HG02870 (cell line): ENCODE data around the gene SLC38A6.

ENCODE experiments used
- ATAC-seq: cut with Tn5 transposase; IDR thresholded peaks from one replicate; pipeline ENCODE4 v1.9.1; 2021; ENCODE audit warnings: mild to moderate bottlenecking, moderate library complexity; ENCODE audit not compliant: unreplicated experiment

The SLC38A6 gene

DNA sequence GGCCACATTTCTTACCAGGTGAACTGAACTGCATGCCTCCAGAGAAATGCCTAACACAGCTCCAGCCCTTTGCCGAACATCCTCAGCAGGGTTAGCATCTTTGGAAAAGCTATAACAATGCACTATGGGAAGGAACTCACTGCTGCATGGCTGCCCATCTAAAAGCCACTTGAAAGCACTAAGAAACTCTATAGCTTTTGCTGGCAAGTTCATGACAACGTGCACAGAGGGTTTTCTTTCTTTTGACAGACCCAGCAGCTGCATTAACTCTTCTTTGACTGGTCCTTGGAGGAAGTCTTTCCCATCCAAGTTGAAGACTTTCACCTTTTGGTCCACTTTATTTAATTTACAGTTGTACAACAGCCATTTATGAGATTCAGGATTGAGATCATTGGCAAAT lies 5.5 kb upstream of the SLC38A6 start:
- no peak for ATAC-seq

GRCh38 chr14:60977847-60978246 lies 3.2 kb upstream of the SLC38A6 start:
- no peak for ATAC-seq

- peak; percentile 23 for ATAC-seq
These were observed 799 bp downstream of the SLC38A6 start for GRCh38 chr14:60981633-60982455.

- ATAC-seq = no peak
These were observed 3.2 kb downstream of the SLC38A6 start for GRCh38 chr14:60984196-60984595.

- no peak for ATAC-seq
These were observed 5.5 kb downstream of the SLC38A6 start for GRCh38 chr14:60986500-60986899.

DNA sequence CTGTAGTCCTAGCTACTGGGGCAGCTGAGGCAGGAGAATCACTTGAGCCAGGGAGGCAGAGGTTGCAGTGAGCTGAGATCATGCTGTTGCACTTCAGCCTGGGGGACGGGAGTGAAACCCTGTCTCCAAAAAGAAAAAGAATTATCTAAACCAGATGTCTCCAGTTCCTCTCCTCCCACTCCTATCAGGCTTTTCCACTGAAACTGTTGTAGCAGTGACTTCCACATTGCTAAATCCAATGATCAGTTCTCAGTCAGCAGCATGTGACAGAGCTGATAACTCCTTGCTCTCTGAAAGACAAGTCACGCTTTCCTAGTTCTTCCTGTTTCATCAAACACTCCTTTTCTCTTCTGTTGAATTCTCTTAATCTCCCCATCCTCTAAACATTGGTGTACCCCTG lies 8.6 kb downstream of the SLC38A6 start:
- ATAC-seq = no peak

- ATAC-seq = no peak
These were observed 17.6 kb downstream of the SLC38A6 start for GRCh38 chr14:60998617-60999016.

- ATAC-seq = no peak
These were observed 18.5 kb downstream of the SLC38A6 start for GRCh38 chr14:60999536-60999935.

DNA sequence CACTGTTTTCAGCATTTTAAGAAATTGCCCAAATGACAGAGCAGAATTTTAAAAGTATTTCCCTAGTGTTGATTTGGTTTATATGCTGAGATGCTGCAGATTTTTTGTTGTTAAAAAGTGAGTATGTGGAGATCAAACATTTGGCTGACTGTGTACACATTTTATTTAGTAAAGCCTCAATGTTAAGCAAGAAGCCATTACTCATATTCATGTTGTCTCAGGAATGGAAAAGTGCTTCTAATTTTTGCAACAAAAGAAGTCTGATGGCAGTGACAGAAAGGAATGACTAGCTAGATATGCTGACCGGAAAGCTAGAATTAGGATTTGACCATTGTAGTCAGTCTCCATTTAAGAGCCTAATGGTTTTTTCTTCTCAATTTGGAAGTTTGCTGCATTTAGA lies 22.5 kb downstream of the SLC38A6 start:
- ATAC-seq = no peak

GRCh38 chr14:61019537-61019936 lies 38.5 kb downstream of the SLC38A6 start:
- no peak for ATAC-seq

GRCh38 chr14:61025251-61026223 lies 44.5 kb downstream of the SLC38A6 start:
- no peak for ATAC-seq

DNA sequence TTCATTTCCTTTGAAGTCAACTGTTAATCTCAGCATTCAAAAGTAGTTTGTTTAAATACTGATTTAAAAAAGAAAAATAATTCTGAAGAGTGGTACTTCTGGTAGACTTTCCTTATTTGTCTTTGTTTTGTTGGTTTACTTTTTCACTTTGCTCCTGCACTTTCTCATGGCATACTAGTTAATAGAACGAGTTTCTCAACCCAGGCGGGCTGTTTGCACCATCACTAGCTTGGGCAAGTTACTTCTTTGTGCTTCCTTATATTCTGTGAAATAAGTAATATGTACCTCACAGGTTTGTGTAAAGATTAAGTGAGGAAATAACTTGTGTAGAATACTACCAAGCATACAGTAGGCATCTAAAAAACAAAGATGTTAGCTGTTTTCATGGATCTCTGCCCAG lies 45.5 kb downstream of the SLC38A6 start:
- no peak for ATAC-seq

GRCh38 chr14:61031026-61031425 lies 50.0 kb downstream of the SLC38A6 start:
- ATAC-seq = no peak

- no peak for ATAC-seq
These were observed 52.0 kb downstream of the SLC38A6 start for GRCh38 chr14:61033054-61033453.

DNA sequence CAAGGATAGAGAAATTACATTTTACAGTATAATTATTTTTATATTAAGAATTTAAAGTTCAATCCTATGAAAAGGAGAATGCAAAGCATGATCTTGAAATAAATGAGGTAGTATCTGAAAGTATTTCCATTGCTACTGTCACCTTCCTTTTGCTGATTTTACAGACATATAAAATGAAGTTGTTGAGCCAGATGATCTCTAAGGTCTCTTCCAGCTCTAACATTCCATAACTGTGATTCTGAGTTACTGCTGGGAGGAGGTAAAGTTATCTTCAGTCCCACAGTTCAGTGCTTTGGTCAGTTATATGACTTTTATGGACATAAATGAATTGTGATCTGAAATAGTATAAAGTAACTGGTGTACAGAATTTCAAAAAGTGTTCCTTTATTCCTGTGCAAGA lies 52.8 kb downstream of the SLC38A6 start:
- ATAC-seq = no peak

- peak; percentile 68 for ATAC-seq
These were observed 53.5 kb downstream of the SLC38A6 start for GRCh38 chr14:61034416-61035120.

- ATAC-seq = no peak
These were observed 56.2 kb downstream of the SLC38A6 start for GRCh38 chr14:61037215-61037614.

DNA sequence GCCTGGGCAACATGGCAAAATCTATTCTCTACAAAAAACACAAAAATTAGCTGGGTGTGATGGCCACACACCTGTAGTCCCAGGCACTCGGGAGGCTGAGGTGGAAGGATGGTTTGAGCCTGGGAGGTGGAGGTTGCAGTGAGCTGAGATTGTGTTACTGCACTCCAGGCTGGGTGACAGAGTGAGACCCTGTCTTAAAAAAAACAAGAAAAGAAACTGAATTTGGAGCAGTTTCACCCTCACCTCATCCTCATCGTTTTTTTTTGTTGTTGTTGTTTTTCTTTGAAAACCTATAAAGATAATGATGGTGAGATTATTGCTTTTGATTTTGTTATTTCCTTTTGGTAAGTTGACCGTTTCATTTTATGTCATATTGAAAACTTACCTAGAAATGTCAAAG lies 60.7 kb downstream of the SLC38A6 start:
- ATAC-seq = no peak

- no peak for ATAC-seq
These were observed 61.2 kb downstream of the SLC38A6 start for GRCh38 chr14:61042220-61042619.

DNA sequence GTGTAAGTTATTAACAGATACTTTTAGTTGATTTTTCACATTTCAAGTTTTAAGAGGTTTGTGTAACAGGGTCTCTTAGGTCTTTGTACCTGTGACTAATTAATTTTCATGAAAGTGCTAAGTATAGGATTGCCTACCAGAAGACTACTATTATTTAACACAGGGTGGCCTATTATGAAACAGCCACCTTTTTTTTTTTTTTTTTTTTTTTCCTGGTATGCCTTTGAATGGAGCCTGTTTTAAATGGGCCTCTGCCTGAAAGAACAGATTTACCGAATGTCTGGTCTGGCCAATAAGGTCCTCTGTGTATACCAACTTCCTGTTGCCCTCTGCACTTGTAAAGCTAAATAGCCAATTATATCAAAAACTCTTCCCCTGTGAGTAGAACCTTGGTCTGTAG lies 62.5 kb downstream of the SLC38A6 start:
- no peak for ATAC-seq

GRCh38 chr14:61047021-61047420 lies 66.0 kb downstream of the SLC38A6 start:
- ATAC-seq = no peak
